HG03378 (cell line): ENCODE data around the gene EIF3F.

ENCODE experiments used
- ATAC-seq: cut with Tn5 transposase; IDR thresholded peaks from one replicate; pipeline ENCODE4 v1.9.1; 2021; ENCODE audit warnings: mild to moderate bottlenecking, moderate library complexity; ENCODE audit not compliant: unreplicated experiment

Gene EIF3F

GRCh38 chr11:8038393-8038792 is 51.3 kb downstream of the EIF3F start:
- no peak for ATAC-seq

GRCh38 chr11:8038811-8039529 is 51.8 kb downstream of the EIF3F start:
- ATAC-seq, result no peak

GRCh38 chr11:8039530-8040260 is 52.6 kb downstream of the EIF3F start:
- no peak for ATAC-seq

GRCh38 chr11:8040261-8040920 is 53.3 kb downstream of the EIF3F start:
- no peak for ATAC-seq

GRCh38 chr11:8040921-8041285 is 53.8 kb downstream of the EIF3F start:
- ATAC-seq, result no peak

DNA sequence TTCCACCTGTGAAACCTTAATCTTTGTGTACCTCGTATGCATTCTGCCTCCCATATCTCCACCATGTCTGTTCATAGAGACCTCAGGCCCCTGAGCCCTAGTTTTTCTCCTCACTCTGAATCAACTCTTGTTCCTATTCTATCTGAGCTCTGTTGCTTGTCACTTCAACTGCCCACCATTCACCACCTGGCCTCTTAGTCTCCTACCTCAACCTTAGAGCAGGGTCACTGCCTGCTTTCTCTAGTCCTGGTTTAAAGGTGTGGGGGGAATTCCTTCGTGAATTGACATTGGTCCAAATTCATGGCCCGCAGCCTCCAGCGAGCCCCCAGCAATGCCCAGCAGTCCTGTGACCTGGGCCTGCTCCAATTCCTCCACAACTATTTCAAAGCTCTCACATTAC is 54.4 kb downstream of the EIF3F start:
- ATAC-seq, result no peak

GRCh38 chr11:8043756-8044155 is 56.6 kb downstream of the EIF3F start:
- no peak for ATAC-seq

DNA sequence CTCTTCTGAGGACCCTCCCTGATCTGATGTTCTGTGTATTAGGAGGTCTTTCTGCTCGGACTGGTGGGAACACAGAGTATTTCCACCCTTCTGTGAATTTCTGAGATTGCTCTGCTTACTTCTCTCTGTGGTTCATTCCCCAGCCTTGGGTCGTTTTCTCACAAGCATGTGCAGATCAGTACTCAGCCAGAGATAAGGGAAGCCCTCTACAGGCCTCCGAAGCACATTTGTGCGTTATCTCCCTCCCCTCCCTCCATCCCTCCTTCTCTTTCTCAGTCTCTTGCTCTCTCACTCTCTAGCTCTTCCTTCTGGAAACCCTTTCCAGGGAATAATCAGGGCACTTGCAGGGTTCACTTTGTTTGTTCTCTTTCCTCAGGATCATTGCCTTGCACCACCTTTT is 58.7 kb downstream of the EIF3F start:
- no peak for ATAC-seq

DNA sequence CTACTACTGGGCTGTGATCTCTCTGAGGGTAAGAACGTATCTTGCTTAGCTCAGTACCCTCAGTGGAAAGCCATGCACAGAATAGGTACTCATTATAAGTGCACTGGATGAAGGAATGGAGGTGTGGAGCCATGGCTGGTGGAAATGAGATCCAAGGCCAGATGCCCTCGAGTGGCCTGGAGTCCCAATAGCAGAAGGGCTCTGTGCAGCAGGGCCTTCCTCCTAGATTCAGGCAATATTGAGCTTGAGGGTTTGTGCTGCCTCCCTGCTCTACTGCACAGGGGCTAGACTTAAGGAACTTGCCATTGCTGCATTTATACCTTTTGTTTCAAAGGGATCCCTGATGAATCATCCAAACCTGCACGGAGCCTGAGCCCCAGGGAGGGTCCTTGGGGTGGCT is 60.2 kb downstream of the EIF3F start:
- no peak for ATAC-seq

- no peak for ATAC-seq
Observed at GRCh38 chr11:8049084-8049483, 61.9 kb downstream of the EIF3F start.
